Fibroblast of lung (primary cell): ENCODE data around the gene SDK2.

Experiments
- CTCF ChIP-seq, 2 donors: IDR thresholded peaks in 1 of 2; conservative IDR thresholded peaks in 1 of 2; 1 replicate in 1 of 2; 2 replicates in 1 of 2; pipeline ENCODE4 v1.5.1; 2011 to 2012; ENCODE audit warnings: low read length in 2 of 2, control low read depth in 1 of 2, inconsistent platforms in 1 of 2, low read depth in 1 of 2, mild to moderate bottlenecking in 1 of 2
- EZH2 ChIP-seq: IDR thresholded peaks from 2 replicates; pipeline ENCODE4 v1.5.1; 2012; ENCODE audit warnings: low read length, control low read depth, mild to moderate bottlenecking; ENCODE audit errors: missing control alignments

GRCh38 chr17:73357981-73358380 is 286.3 kb downstream of the SDK2 start:
- TF ChIP-seq CTCF (conservative IDR thresholded peaks at IDR 0.05 in 1 of 2, IDR thresholded peaks at IDR 0.05 in 1 of 2; ENCODE audit: low read depth in 1 of 2, low read length in 2 of 2) (no peak), EZH2 (no peak)
